Umbilical cord (tissue), 2 donors: Measurements from ENCODE around the gene RBM48. TPM values are rescaled to one million over a fixed set of nuclear protein-coding genes. Genes with fewer than 3 reads are reported as not detected.
"Not testable (repeated sequence)": the region's sequence is repeated elsewhere in the genome, so short reads cannot be mapped to it uniquely, and the experiment has no call there.

ENCODE experiments used
- DNase-seq: peaks from one replicate; pipeline ENCODE4 v3.0.0-alpha.2; 2015; ENCODE audit warnings: low spot score
- total RNA-seq: library from RNA; depleted of rRNA; stranded (reverse); fragments of >200 nt; gene quantifications from one replicate; pipeline ENCODE4 v1.2.3, GENCODE V29; 2014; ENCODE audit warnings: low replicate concordance; ENCODE audit not compliant: insufficient read depth

The RBM48 gene
- total RNA-seq, 1 donor from 2014 or later: 10.1 TPM

- DNase-seq: not testable (repeated sequence)
These were observed 16.5 kb downstream of the RBM48 start for GRCh38 chr7:92545116-92545515.

GRCh38 chr7:92546856-92547497 is 18.4 kb downstream of the RBM48 start:
- no peak for DNase-seq

GRCh38 chr7:92547579-92547978 is 19.0 kb downstream of the RBM48 start:
- no peak for DNase-seq

GRCh38 chr7:92550194-92550593 is 21.6 kb downstream of the RBM48 start:
- no peak for DNase-seq

- DNase-seq: no peak
These were observed 28.7 kb downstream of the RBM48 start for GRCh38 chr7:92557249-92557648.

GRCh38 chr7:92557808-92558362 is 29.3 kb downstream of the RBM48 start:
- DNase-seq: no peak

- DNase-seq: no peak
These were observed 32.0 kb downstream of the RBM48 start for GRCh38 chr7:92560602-92561001.

- DNase-seq: no peak
These were observed 34.8 kb downstream of the RBM48 start for GRCh38 chr7:92563345-92563744.

- DNase-seq: no peak
These were observed 38.9 kb downstream of the RBM48 start for GRCh38 chr7:92567460-92567859.

- DNase-seq: no peak
These were observed 40.5 kb downstream of the RBM48 start for GRCh38 chr7:92569137-92569536.

- DNase-seq: no peak
These were observed 47.7 kb downstream of the RBM48 start for GRCh38 chr7:92576296-92576695.

GRCh38 chr7:92582948-92583347 is 54.4 kb downstream of the RBM48 start:
- DNase-seq: no peak

- no peak for DNase-seq
These were observed 56.4 kb downstream of the RBM48 start for GRCh38 chr7:92584953-92585352.

GRCh38 chr7:92586403-92586802 is 57.8 kb downstream of the RBM48 start:
- no peak for DNase-seq

GRCh38 chr7:92586841-92587240 is 58.2 kb downstream of the RBM48 start:
- DNase-seq: no peak

Other genes with a start within 250 kb of the RBM48 start
- 59.7 TPM for gene GATAD1, start 81.3 kb upstream of the RBM48 start, total RNA-seq
- 5.5 TPM for gene ERVW-1, start 50.8 kb upstream of the RBM48 start, total RNA-seq
- gene PEX1, start 275 bp upstream of the RBM48 start, total RNA-seq: 57.3 TPM
- gene FAM133B, start 61.6 kb downstream of the RBM48 start, total RNA-seq: 26.7 TPM